HepG2 (cell line): ENCODE measurements around the gene DLG2. TPM values are rescaled to one million over a fixed set of nuclear protein-coding genes. Genes with fewer than 3 reads are reported as not detected.

Experiments
- ADNP ChIP-seq: sonication (generic); formaldehyde crosslinking; IDR thresholded peaks from 2 replicates; pipeline ENCODE4 v1.4.0; 2020; ENCODE audit warnings: missing genetic modification reagents
- CBX5 ChIP-seq: sonication (generic); formaldehyde crosslinking; IDR thresholded peaks from 2 replicates; pipeline ENCODE4 v1.4.0; 2020; ENCODE audit warnings: missing genetic modification reagents, borderline replicate concordance
- GLI4 ChIP-seq: sonication (generic); formaldehyde crosslinking; IDR thresholded peaks from 2 replicates; pipeline ENCODE4 v1.5.1; 2020; ENCODE audit warnings: missing genetic modification reagents, mild to moderate bottlenecking, moderate library complexity, borderline replicate concordance
- IKZF4 ChIP-seq: sonication (generic); formaldehyde crosslinking; IDR thresholded peaks from 2 replicates; pipeline ENCODE4 v1.5.1; 2020; ENCODE audit warnings: borderline replicate concordance, mild to moderate bottlenecking, low read depth, missing genetic modification reagents; ENCODE audit errors: not compliant biosample characterization
- NR1H2 ChIP-seq: sonication (generic); formaldehyde crosslinking; IDR thresholded peaks from 2 replicates; pipeline ENCODE4 v1.8.1; 2022; ENCODE audit warnings: low read depth, missing genetic modification reagents, borderline replicate concordance
- SP1 ChIP-seq, 2 experiments: fragments of 450-650 bp in 1 of 2; sonication (generic) in 1 of 2; formaldehyde crosslinking in 1 of 2; IDR thresholded peaks; 2 replicates each; pipeline versions ENCODE4 v1.4.0 to v1.6.1; 2016 to 2020; ENCODE audit warnings: missing genetic modification reagents in 1 of 2
- THAP11 ChIP-seq: IDR thresholded peaks from 2 replicates; pipeline ENCODE4 v1.6.1; 2016; ENCODE audit warnings: missing biosample characterization, missing genetic modification reagents
- TSC22D2 ChIP-seq: sonication (generic); formaldehyde crosslinking; IDR thresholded peaks from 2 replicates; pipeline ENCODE4 v1.5.1; 2020; ENCODE audit warnings: missing genetic modification reagents, mild to moderate bottlenecking, borderline replicate concordance
- ZFX ChIP-seq: sonication (generic); formaldehyde crosslinking; IDR thresholded peaks from 2 replicates; pipeline ENCODE4 v1.4.0; 2020; ENCODE audit warnings: mild to moderate bottlenecking, low read depth, missing genetic modification reagents, moderate library complexity
- ZNF24 ChIP-seq: fragments of 450-650 bp; IDR thresholded peaks from 2 replicates; pipeline ENCODE4 v1.6.1; 2017; ENCODE audit warnings: antibody characterized with exemption, mild to moderate bottlenecking
- ZNF331 ChIP-seq: sonication (generic); formaldehyde crosslinking; IDR thresholded peaks from 2 replicates; pipeline ENCODE4 v1.4.0; 2020; ENCODE audit warnings: missing genetic modification reagents
- ZNF468 ChIP-seq: sonication (generic); formaldehyde crosslinking; IDR thresholded peaks from 2 replicates; pipeline ENCODE4 v1.8.0; 2022; ENCODE audit warnings: mild to moderate bottlenecking, moderate library complexity, missing genetic modification reagents
- ZNF546 ChIP-seq: sonication (generic); formaldehyde crosslinking; conservative IDR thresholded peaks from 2 replicates; pipeline ENCODE4 v1.8.1; 2023; ENCODE audit warnings: mild to moderate bottlenecking, missing genetic modification reagents
- polyA plus RNA-seq, 8 experiments: library from polyadenylated mRNA; depleted of rRNA in 3 of 8; stranded (reverse) in 7 of 8; unstranded in 1 of 8; fragments of >200 nt; fragmentation: Illumina TruSeq in 4 of 8; extraction: Trizol in 4 of 8; gene quantifications; 2 replicates each; pipeline versions ENCODE4 v1.2.1 to v1.2.3, GENCODE V29; 2011 to 2016; ENCODE audit warnings: low read depth in 4 of 8, missing spikeins in 1 of 8, mixed read lengths in 1 of 8; ENCODE audit not compliant: insufficient read depth in 1 of 8
- total RNA-seq, 5 experiments: library from RNA; depleted of rRNA; stranded (reverse); fragments of >200 nt; fragmentation: Illumina TruSeq; extraction: Trizol; gene quantifications; 2 replicates each; pipeline ENCODE4 v1.2.3, GENCODE V29; 2016; ENCODE audit warnings: low read depth in 1 of 5
- TF ChIP-seq, protein P1 (sequence below): sonication (generic); formaldehyde crosslinking; IDR thresholded peaks from 2 replicates; pipeline ENCODE4 v1.4.0; 2020; ENCODE audit warnings: missing genetic modification reagents, mild to moderate bottlenecking, borderline replicate concordance
- TF ChIP-seq, protein P2 (sequence below): sonication (generic); formaldehyde crosslinking; IDR thresholded peaks from 2 replicates; pipeline ENCODE4 v1.4.0; 2020; ENCODE audit warnings: mild to moderate bottlenecking, missing genetic modification reagents
- TF ChIP-seq, protein P3 (sequence below): sonication (generic); formaldehyde crosslinking; IDR thresholded peaks from 2 replicates; pipeline ENCODE4 v1.4.0; 2020; ENCODE audit warnings: mild to moderate bottlenecking, missing genetic modification reagents
- TF ChIP-seq, protein P4 (sequence below): sonication (generic); formaldehyde crosslinking; IDR thresholded peaks from 2 replicates; pipeline ENCODE4 v1.4.0; 2020; ENCODE audit warnings: missing genetic modification reagents

Gene DLG2
- total and polyA plus RNA-seq, 2 of the 13 experiments (the other 11 are each of a cell fraction or from before 2014, with no cell fraction given): 0.46 to 1.0 TPM

DNA sequence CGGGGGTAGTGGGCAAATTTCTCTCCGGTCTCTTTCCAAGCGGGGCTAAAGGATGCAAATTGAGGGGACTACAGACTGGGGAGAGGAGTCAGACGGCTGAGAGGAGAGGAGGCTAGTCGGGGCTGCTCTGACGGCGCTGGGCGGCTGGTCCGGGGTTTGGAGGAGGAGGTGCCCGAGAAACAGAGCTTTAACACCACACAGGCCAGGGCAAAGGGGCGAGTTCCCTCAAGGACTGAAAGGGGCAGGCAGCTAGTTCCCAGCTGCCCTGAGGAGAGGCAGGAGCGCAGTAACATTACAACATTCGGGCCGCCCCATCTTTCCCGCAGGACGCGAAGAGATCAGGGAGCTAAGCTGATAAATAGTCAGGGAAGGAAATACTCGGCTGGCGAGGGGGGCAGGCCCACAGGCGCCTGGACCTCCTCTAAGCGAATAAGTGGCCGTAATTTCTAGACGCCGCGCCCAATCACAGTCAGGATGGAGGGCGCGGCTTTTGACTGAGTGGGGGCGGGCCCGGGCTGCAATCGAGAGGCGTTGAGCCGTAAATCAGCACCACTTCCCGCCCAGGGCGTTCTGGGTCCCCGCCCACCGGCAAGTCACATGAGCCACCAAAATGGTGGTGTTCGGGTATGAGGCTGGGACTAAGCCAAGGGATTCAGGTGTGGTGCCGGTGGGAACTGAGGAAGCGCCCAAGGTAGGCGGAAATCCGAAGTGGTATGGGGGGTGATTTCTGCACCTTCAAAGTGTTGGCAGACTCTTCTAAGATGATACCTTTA, 1.0 kb upstream of the DLG2 start, which contains the start of gene TMEM126B (continued):
- TF ChIP-seq ZFX (CRISPR knock-in tag) (peak; percentile 75; the same call in 1 of the 2 replicates), SP1 (IDR thresholded peaks at IDR 0.05) (no peak), SP1 (CRISPR knock-in tag; IDR thresholded peaks at IDR 0.05) (peak; percentile 93), GLI4 (CRISPR knock-in tag) (no peak), NR1H2 (CRISPR knock-in tag) (no peak), TSC22D2 (CRISPR knock-in tag) (no peak; the same call in 1 of the 2 replicates), ADNP (CRISPR knock-in tag) (no peak), CBX5 (CRISPR knock-in tag) (no peak), ZNF546 (CRISPR knock-in tag) (no peak; the same call in 1 of the 2 replicates), ZNF24 (no peak), ZNF468 (CRISPR knock-in tag) (no peak), ZNF331 (CRISPR knock-in tag) (peak; percentile 48; the same call in 1 of the 2 replicates), THAP11 (CRISPR knock-in tag) (peak; percentile 86), IKZF4 (CRISPR knock-in tag) (no peak)
- TF ChIP-seq, protein P1, sequence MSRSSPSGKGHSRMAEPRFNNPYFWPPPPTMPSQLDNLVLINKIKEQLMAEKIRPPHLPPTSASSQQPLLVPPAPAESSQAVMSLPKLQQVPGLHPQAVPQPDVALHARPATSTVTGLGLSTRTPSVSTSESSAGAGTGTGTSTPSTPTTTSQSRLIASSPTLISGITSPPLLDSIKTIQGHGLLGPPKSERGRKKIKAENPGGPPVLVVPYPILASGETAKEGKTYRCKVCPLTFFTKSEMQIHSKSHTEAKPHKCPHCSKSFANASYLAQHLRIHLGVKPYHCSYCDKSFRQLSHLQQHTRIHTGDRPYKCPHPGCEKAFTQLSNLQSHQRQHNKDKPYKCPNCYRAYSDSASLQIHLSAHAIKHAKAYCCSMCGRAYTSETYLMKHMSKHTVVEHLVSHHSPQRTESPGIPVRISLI (CRISPR knock-in tag): 0 out of 2 replicates have a peak, but pooled peaks have one; percentile 33
- TF ChIP-seq, protein P2, sequence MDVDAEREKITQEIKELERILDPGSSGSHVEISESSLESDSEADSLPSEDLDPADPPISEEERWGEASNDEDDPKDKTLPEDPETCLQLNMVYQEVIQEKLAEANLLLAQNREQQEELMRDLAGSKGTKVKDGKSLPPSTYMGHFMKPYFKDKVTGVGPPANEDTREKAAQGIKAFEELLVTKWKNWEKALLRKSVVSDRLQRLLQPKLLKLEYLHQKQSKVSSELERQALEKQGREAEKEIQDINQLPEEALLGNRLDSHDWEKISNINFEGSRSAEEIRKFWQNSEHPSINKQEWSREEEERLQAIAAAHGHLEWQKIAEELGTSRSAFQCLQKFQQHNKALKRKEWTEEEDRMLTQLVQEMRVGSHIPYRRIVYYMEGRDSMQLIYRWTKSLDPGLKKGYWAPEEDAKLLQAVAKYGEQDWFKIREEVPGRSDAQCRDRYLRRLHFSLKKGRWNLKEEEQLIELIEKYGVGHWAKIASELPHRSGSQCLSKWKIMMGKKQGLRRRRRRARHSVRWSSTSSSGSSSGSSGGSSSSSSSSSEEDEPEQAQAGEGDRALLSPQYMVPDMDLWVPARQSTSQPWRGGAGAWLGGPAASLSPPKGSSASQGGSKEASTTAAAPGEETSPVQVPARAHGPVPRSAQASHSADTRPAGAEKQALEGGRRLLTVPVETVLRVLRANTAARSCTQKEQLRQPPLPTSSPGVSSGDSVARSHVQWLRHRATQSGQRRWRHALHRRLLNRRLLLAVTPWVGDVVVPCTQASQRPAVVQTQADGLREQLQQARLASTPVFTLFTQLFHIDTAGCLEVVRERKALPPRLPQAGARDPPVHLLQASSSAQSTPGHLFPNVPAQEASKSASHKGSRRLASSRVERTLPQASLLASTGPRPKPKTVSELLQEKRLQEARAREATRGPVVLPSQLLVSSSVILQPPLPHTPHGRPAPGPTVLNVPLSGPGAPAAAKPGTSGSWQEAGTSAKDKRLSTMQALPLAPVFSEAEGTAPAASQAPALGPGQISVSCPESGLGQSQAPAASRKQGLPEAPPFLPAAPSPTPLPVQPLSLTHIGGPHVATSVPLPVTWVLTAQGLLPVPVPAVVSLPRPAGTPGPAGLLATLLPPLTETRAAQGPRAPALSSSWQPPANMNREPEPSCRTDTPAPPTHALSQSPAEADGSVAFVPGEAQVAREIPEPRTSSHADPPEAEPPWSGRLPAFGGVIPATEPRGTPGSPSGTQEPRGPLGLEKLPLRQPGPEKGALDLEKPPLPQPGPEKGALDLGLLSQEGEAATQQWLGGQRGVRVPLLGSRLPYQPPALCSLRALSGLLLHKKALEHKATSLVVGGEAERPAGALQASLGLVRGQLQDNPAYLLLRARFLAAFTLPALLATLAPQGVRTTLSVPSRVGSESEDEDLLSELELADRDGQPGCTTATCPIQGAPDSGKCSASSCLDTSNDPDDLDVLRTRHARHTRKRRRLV: no peak
- TF ChIP-seq, protein P3, sequence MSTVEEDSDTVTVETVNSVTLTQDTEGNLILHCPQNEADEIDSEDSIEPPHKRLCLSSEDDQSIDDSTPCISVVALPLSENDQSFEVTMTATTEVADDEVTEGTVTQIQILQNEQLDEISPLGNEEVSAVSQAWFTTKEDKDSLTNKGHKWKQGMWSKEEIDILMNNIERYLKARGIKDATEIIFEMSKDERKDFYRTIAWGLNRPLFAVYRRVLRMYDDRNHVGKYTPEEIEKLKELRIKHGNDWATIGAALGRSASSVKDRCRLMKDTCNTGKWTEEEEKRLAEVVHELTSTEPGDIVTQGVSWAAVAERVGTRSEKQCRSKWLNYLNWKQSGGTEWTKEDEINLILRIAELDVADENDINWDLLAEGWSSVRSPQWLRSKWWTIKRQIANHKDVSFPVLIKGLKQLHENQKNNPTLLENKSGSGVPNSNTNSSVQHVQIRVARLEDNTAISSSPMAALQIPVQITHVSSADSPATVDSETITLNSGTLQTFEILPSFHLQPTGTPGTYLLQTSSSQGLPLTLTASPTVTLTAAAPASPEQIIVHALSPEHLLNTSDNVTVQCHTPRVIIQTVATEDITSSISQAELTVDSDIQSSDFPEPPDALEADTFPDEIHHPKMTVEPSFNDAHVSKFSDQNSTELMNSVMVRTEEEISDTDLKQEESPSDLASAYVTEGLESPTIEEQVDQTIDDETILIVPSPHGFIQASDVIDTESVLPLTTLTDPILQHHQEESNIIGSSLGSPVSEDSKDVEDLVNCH (CRISPR knock-in tag): no peak
- TF ChIP-seq, protein P4, sequence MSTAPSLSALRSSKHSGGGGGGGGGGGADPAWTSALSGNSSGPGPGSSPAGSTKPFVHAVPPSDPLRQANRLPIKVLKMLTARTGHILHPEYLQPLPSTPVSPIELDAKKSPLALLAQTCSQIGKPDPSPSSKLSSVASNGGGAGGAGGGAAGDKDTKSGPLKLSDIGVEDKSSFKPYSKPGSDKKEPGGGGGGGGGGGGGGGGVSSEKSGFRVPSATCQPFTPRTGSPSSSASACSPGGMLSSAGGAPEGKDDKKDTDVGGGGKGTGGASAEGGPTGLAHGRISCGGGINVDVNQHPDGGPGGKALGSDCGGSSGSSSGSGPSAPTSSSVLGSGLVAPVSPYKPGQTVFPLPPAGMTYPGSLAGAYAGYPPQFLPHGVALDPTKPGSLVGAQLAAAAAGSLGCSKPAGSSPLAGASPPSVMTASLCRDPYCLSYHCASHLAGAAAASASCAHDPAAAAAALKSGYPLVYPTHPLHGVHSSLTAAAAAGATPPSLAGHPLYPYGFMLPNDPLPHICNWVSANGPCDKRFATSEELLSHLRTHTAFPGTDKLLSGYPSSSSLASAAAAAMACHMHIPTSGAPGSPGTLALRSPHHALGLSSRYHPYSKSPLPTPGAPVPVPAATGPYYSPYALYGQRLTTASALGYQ (CRISPR knock-in tag): 0 out of 2 replicates have a peak, but pooled peaks have one; percentile 45
